Ascending aorta (tissue), 2 donors: ENCODE data around the gene XIRP2. TPM values are rescaled to one million over a fixed set of nuclear protein-coding genes. Genes with fewer than 3 reads are reported as not detected.

Source experiments
- DNase-seq, 2 donors: peaks; one replicate each; pipeline ENCODE4 v3.0.0-alpha.2; 2019; ENCODE audit warnings: low spot score in 2 of 2
- H3K27ac ChIP-seq, 2 donors: fragments of 200-600 bp; sonication (generic); one replicate each; pipeline ENCODE4 v1.5.1; 2016 to 2017; ENCODE audit warnings: mild to moderate bottlenecking in 1 of 2
- H3K27me3 ChIP-seq: fragments of 200-600 bp; sonication (generic); one replicate; pipeline ENCODE4 v1.5.1; 2017
- H3K36me3 ChIP-seq, 2 donors: fragments of 200-600 bp; sonication (generic); one replicate each; pipeline ENCODE4 v1.5.1; 2016
- H3K4me1 ChIP-seq, 2 donors: fragments of 200-600 bp; sonication (generic); one replicate each; pipeline ENCODE4 v1.5.1; 2016 to 2017; ENCODE audit warnings: mild to moderate bottlenecking in 1 of 2
- H3K4me3 ChIP-seq, 2 donors: fragments of 200-600 bp; sonication (generic); one replicate each; pipeline ENCODE4 v1.5.1; 2016 to 2017; ENCODE audit warnings: mild to moderate bottlenecking in 1 of 2
- H3K9me3 ChIP-seq, 2 donors: fragments of 200-600 bp; sonication (generic); one replicate each; pipeline ENCODE4 v1.5.1; 2016
- intact Hi-C: fragments of 100-400 bp; cut with DNase I; formaldehyde crosslinking; loops from one replicate; pipeline ENCODE4 v1.15.1; 2023
- total RNA-seq: library from RNA; depleted of rRNA; stranded (reverse); fragments of >200 nt; gene quantifications from one replicate; pipeline ENCODE4 v1.1.0, GENCODE V29; 2016
- TF ChIP-seq, protein P1 (sequence below), 3 experiments: fragments of 200-600 bp in 2 of 3; fragments of 450-650 bp in 1 of 3; sonication (generic) in 2 of 3; IDR thresholded peaks; one replicate each; pipeline ENCODE4 v1.5.1; 2016 to 2019; ENCODE audit warnings: antibody characterized with exemption in 3 of 3, mild to moderate bottlenecking in 1 of 3, moderate library complexity in 1 of 3

XIRP2 gene
- total RNA-seq, 1 donor from 2014 or later: 1.2 TPM

DNA sequence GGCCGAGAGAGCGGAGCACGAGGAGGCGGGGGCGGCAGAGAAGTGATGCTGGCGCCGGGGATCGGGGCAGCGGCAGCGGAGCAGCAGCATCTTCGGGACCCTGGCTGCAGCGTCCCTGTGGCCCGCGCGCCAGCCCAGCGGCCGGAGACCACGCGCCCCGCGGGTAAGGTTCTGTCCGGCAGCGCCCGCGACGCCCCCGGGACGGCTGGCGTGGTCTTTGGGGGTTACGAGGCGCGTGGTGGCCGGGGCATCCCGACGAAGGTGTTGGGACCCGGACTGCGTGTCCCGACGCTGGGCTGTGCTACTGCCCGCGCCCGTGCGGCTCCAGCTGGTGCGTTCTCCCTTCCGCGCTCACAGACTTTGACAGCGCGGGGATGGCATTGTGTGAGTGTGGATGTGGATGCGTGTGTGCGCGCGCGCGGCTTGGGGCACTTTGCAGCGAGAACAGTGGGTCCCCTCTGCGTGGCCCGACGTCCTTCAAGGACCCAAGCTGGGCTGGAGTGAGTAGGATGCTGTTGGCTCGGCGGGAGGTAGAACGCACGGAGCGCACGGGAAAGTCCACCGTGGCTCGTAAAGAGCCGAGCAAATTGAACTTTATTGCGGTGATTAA is 405.0 kb downstream of the XIRP2 start:
- Histone ChIP-seq H3K4me1 (peaks cover 3 to 7% of the 10 kb centered on the region in 2 donors), H3K36me3 (no peaks in the 10 kb centered on the region), H3K9me3 (no peaks in the 10 kb centered on the region), H3K27ac (peak overlapping the region; percentile 16 to 47), H3K4me3 (peak overlapping the region; percentile 66 to 97), H3K27me3 (no peaks in the 10 kb centered on the region)
- DNase-seq: no peak
- intact Hi-C loops: loop anchor here (5.0 to 10.0 kb wide), 3 partner anchors 106 to 1162 kb away; partner anchors contain the start of gene CERS6
- TF ChIP-seq, protein P1, sequence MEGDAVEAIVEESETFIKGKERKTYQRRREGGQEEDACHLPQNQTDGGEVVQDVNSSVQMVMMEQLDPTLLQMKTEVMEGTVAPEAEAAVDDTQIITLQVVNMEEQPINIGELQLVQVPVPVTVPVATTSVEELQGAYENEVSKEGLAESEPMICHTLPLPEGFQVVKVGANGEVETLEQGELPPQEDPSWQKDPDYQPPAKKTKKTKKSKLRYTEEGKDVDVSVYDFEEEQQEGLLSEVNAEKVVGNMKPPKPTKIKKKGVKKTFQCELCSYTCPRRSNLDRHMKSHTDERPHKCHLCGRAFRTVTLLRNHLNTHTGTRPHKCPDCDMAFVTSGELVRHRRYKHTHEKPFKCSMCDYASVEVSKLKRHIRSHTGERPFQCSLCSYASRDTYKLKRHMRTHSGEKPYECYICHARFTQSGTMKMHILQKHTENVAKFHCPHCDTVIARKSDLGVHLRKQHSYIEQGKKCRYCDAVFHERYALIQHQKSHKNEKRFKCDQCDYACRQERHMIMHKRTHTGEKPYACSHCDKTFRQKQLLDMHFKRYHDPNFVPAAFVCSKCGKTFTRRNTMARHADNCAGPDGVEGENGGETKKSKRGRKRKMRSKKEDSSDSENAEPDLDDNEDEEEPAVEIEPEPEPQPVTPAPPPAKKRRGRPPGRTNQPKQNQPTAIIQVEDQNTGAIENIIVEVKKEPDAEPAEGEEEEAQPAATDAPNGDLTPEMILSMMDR (IDR thresholded peaks at IDR 0.05): no peak

DNA sequence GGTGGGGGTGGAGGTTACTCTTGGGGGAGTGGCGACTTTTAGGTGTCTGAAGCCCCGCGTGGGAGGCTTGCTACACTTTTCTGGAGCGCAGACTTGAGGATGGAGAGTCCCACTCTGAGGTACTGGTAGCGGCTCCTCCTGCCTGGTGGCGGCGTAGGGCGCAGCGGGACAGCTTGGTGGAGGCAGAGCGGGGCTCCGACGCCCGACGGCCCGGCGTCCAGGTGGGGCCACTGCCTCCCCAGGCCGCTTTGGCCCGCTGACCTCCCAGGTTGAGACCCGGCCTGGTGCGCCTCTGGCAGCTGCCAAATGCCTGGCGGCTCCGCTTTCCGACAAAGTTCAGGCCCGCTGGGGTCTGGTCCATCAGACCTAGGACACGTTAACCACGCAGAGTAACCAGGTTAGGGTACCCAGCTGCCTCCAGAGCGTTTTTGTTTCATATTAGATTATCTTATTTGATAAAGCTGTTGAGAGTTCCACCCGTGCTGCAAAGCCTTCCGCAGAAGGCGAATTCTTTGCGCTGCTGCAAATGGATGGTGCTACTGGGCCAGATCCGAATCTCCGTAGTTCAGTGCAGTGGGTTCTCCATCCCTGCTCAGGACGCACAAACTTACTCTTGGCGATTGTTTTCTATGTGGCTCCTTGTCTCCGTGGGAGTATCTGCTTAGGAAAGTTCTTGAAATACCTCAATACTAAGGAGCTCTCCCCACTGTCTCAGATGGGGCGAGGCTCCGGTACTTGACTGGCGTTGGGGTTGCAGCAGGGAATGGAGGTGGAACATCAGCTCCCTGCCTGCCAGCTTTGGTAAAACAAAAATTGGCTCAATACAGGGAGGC is 405.9 kb downstream of the XIRP2 start:
- Histone ChIP-seq H3K27me3 (no peaks in the 10 kb centered on the region), H3K36me3 (no peaks in the 10 kb centered on the region), H3K9me3 (no peaks in the 10 kb centered on the region), H3K4me3 (peak overlapping the region; percentile 66 to 97), H3K27ac (no peak overlapping the region), H3K4me1 (peaks cover 3 to 7% of the 10 kb centered on the region in 2 donors)
- no peak for DNase-seq
- intact Hi-C loops: loop anchor here (5.0 to 10.0 kb wide), 3 partner anchors 107 to 1161 kb away; partner anchors contain the start of gene CERS6
- TF ChIP-seq, protein P1 (IDR thresholded peaks at IDR 0.05): no peak

DNA sequence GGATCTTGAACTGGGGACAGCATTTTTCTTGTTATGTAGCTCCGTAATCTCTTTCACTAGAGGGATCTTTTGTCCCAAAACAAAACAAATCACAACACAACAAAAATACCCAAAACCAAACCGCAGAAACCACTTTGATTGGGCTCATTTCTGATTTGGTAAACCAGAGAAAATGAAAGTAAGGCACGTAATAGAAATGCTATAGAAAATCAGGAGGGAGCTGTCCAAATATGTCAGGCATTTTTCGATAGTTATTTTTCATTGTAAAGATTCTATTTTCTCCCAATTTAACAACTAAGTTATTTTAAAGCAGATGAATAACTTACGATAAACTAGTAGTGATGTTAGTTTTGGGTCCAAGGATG is 406.5 kb downstream of the XIRP2 start:
- no peaks in the 10 kb centered on the region for H3K9me3 ChIP-seq
- peak overlapping the region; percentile 66 to 97 for H3K4me3 ChIP-seq
- peaks cover 3 to 7% of the 10 kb centered on the region in 2 donors for H3K4me1 ChIP-seq
- no peaks in the 10 kb centered on the region for H3K36me3 ChIP-seq
- intact Hi-C loops: loop anchor here (5.0 to 10.0 kb wide), 3 partner anchors 107 to 1160 kb away; partner anchors contain the start of gene CERS6
- DNase-seq: no peak
- TF ChIP-seq, protein P1 (IDR thresholded peaks at IDR 0.05): no peak
- H3K27ac ChIP-seq: no peak overlapping the region
- no peaks in the 10 kb centered on the region for H3K27me3 ChIP-seq

DNA sequence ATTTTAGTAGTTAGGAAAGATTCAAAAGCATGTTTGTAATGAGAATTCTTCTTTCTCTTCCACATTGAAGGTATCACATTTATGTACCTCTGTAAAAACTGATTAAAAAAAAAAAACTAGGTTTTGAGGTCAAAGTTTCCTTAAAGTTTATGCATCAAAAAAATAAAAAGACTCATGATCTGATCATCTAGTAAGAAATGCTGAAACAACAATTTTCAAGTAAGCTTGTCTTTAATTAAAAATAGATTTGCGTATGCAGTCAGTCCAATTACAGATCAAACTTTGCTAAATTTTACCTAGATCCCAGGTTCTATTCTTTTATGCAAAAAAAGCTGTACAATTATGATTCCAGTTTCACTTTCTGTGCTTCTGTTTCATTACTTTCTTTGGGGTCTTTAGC is 409.0 kb downstream of the XIRP2 start:
- DNase-seq: no peak
- Histone ChIP-seq H3K9me3 (no peaks in the 10 kb centered on the region), H3K4me1 (peaks cover 3 to 7% of the 10 kb centered on the region in 2 donors), H3K36me3 (no peaks in the 10 kb centered on the region), H3K27me3 (no peaks in the 10 kb centered on the region), H3K4me3 (no peak overlapping the region), H3K27ac (no peak overlapping the region)
- intact Hi-C loops: loop anchor here (10.0 kb wide), 1 partner anchor 1158 kb away; the partner anchor contains the start of gene CERS6
- TF ChIP-seq, protein P1 (IDR thresholded peaks at IDR 0.05): no peak

DNA sequence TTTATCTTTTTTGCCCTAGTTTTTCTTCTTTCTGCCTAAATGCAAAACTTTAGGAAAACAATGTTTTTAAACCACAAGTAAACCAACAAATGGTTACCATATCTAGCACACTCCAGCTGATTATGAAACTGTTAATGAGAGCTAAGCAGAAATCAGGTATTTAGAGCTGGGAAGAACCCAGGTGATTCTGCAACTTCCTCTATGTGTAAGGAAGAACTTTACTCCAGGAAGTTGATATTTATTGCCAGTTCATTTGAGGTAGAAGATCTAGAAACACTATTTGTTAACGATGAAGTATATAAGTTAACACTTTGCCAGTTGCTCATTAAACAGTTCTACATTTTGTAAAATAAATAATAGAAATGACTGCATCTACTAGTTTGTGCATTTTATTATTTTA is 409.7 kb downstream of the XIRP2 start:
- Histone ChIP-seq H3K9me3 (no peaks in the 10 kb centered on the region), H3K4me3 (no peak overlapping the region), H3K4me1 (peaks cover 3 to 7% of the 10 kb centered on the region in 2 donors), H3K27ac (no peak overlapping the region), H3K36me3 (no peaks in the 10 kb centered on the region), H3K27me3 (no peaks in the 10 kb centered on the region)
- DNase-seq: no peak
- intact Hi-C loops: loop anchor here (10.0 kb wide), 1 partner anchor 1157 kb away; the partner anchor contains the start of gene CERS6
- TF ChIP-seq, protein P1 (IDR thresholded peaks at IDR 0.05): no peak
